Gastroesophageal sphincter (tissue), 4 donors: Measurements from ENCODE around the gene DLL1. TPM values are rescaled to one million over a fixed set of nuclear protein-coding genes. Genes with fewer than 3 reads are reported as not detected.
A peak's percentile ranks its signal among the peaks of the same experiment; 100 is the strongest.

ENCODE experiments used
- ATAC-seq: fragments of 150-250 bp; one replicate; pipeline ENCODE4 v1.9.1; 2016; ENCODE audit warnings: mild to moderate bottlenecking, moderate library complexity
- H3K27ac ChIP-seq, 4 donors: fragments of 200-600 bp; sonication (generic) in 3 of 4; 1 replicate in 3 of 4; 2 replicates in 1 of 4; pipeline ENCODE4 v1.5.1; 2016 to 2019
- H3K27me3 ChIP-seq: fragments of 200-600 bp; sonication (generic); one replicate; pipeline ENCODE4 v1.5.1; 2019
- H3K36me3 ChIP-seq, 2 donors: fragments of 200-600 bp; sonication (generic); one replicate each; pipeline ENCODE4 v1.5.1; 2019; ENCODE audit warnings: control low read depth in 1 of 2
- H3K4me1 ChIP-seq, 3 donors: fragments of 200-600 bp; sonication (generic); 1 replicate in 2 of 3; 2 replicates in 1 of 3; pipeline ENCODE4 v1.5.1; 2016 to 2019; ENCODE audit warnings: control low read depth in 2 of 3
- H3K4me3 ChIP-seq, 2 donors: fragments of 200-600 bp; sonication (generic); one replicate each; pipeline ENCODE4 v1.5.1; 2019; ENCODE audit warnings: mild to moderate bottlenecking in 1 of 2, moderate library complexity in 1 of 2
- H3K9me3 ChIP-seq, 3 donors: fragments of 200-600 bp; sonication (generic); one replicate each; pipeline ENCODE4 v1.5.1; 2017 to 2019; ENCODE audit warnings: control low read depth in 2 of 3
- EP300 ChIP-seq: sonication (generic); formaldehyde crosslinking; IDR thresholded peaks from one replicate; pipeline ENCODE4 v1.6.1; 2017; ENCODE audit warnings: antibody characterized with exemption, mild to moderate bottlenecking
- POLR2A ChIP-seq, 2 donors: fragments of 450-650 bp; IDR thresholded peaks; one replicate each; pipeline ENCODE4 v1.6.1; 2017; ENCODE audit warnings: antibody characterized with exemption in 2 of 2, mild to moderate bottlenecking in 2 of 2, moderate library complexity in 1 of 2
- POLR2AphosphoS5 ChIP-seq: sonication (generic); formaldehyde crosslinking; IDR thresholded peaks from one replicate; pipeline ENCODE4 v1.6.1; 2017; ENCODE audit warnings: antibody characterized with exemption
- WGBS, 2 donors: methylation state at CpG; one replicate each; pipeline ENCODE4 v1.1.5; 2018; ENCODE audit warnings: low coverage in 1 of 2; 5-methylcytosine and 5-hydroxymethylcytosine counted together
- total RNA-seq, 4 donors: library from RNA; depleted of rRNA; stranded (reverse); fragments of >200 nt; gene quantifications; one replicate each; pipeline ENCODE4 v1.1.0, GENCODE V29; 2016
- TF ChIP-seq, protein P1 (sequence below), 4 experiments: fragments of 200-600 bp in 2 of 4; fragments of 450-650 bp in 2 of 4; sonication (generic) in 1 of 4; IDR thresholded peaks; one replicate each; pipeline ENCODE4 v1.5.1; 2017 to 2019; ENCODE audit warnings: antibody characterized with exemption in 4 of 4, mild to moderate bottlenecking in 2 of 4, moderate library complexity in 2 of 4

DLL1 gene
- total RNA-seq, 4 donors from 2014 or later: 5.3 to 11.8 (median 6.5) TPM

GRCh38 chr6:170272341-170273065 lies 18.4 kb downstream of the DLL1 start:
- H3K4me3 ChIP-seq: peak overlapping the region in 1 of 2 donors; percentile 19
- TF ChIP-seq POLR2A (IDR thresholded peaks at IDR 0.05) (no peak), EP300 (no peak), POLR2AphosphoS5 (no peak)
- TF ChIP-seq, protein P1, sequence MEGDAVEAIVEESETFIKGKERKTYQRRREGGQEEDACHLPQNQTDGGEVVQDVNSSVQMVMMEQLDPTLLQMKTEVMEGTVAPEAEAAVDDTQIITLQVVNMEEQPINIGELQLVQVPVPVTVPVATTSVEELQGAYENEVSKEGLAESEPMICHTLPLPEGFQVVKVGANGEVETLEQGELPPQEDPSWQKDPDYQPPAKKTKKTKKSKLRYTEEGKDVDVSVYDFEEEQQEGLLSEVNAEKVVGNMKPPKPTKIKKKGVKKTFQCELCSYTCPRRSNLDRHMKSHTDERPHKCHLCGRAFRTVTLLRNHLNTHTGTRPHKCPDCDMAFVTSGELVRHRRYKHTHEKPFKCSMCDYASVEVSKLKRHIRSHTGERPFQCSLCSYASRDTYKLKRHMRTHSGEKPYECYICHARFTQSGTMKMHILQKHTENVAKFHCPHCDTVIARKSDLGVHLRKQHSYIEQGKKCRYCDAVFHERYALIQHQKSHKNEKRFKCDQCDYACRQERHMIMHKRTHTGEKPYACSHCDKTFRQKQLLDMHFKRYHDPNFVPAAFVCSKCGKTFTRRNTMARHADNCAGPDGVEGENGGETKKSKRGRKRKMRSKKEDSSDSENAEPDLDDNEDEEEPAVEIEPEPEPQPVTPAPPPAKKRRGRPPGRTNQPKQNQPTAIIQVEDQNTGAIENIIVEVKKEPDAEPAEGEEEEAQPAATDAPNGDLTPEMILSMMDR (IDR thresholded peaks at IDR 0.05): no peak
- 85% methylated on average over 7 of the region's 30 CpGs; no CpG with 5 or more reads in 1 of the 2 donors for WGBS, 2 donors

DNA sequence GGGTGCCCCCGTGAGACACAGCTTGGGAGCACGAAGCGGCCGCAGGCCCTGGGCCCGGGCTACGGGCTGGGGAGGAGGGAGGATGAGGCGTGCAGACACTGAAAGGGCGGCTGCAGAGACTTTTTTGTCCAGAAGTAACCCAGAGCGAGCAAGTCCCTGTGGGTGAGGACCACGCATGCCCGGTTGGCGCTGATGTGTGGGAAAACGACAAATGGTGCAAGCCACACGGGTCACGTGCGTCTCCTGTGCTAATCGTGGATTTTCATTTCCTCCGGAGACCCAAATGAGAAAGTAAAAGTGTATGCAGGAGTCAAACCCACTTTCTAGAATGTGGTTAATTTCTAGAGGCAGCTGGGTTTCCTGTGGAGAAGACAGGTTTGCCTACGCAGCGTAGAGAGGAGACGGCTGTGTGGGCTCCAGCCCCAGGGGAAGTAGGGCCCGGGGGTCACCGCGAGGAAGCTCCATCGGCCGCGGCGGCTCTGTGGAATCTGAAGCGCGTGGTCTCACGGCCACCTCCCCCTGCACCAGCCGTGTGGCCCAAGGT lies 19.0 kb downstream of the DLL1 start:
- H3K27me3 ChIP-seq: peaks cover 16% of the 10 kb centered on the region
- H3K4me3 ChIP-seq: peak overlapping the region in 1 of 2 donors; percentile 19

More at GRCh38 chr6:170272341-170273065, 18.4 kb downstream of the DLL1 start:
- no peak for ATAC-seq
- H3K9me3 ChIP-seq: no peaks in the 10 kb centered on the region
- no peak overlapping the region for H3K27ac ChIP-seq
- peaks cover 16% of the 10 kb centered on the region for H3K27me3 ChIP-seq
- H3K4me1 ChIP-seq: peaks cover 0 to 38% (median 14%) of the 10 kb centered on the region in 3 donors
- H3K36me3 ChIP-seq: no peaks in the 10 kb centered on the region

DNA sequence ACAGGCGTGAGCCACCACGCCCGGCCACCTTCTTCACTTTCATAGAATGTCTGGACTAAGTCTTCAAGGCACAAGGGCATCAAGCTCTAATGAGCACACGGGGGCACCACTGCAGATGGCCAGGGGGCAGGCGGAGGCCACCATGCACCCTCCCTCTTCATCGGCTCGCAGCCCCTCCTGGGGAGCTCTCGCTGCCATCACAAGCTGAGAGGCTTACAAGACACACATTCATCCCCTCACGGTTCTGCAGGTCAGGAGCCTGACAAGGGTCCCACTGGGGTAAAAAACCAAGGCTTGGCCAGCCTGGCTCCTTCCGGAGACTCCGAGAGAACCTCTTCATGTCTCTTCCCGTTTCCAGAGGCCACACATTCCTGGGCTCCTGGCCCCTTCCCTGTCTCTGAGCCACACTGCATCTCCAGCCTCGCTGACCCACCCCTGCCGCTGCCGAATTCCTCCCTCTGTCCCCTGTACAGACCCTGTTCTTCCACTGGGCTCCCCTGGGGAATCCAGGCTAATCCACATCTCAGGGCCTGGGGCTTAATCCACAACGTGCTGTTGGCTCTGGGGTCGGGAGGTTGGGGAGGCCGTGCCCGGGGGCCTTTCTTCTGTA lies 19.8 kb downstream of the DLL1 start:
- WGBS, 2 donors: 94% methylated on average over 7 to 8 of the region's 19 CpGs
- ATAC-seq: no peak

More for the DNA sequence above, 19.0 kb downstream of the DLL1 start:
- WGBS, 2 donors: 90 to 96% methylated on average over 10 to 13 of the region's 32 CpGs
- Histone ChIP-seq H3K4me1 (peaks cover 0 to 32% (median 10%) of the 10 kb centered on the region in 3 donors), H3K9me3 (no peaks in the 10 kb centered on the region), H3K27ac (no peak overlapping the region), H3K36me3 (no peaks in the 10 kb centered on the region)
- TF ChIP-seq POLR2A (IDR thresholded peaks at IDR 0.05) (no peak), POLR2AphosphoS5 (no peak), EP300 (no peak)
- TF ChIP-seq, protein P1 (IDR thresholded peaks at IDR 0.05): no peak
- ATAC-seq: peak; percentile 44

GRCh38 chr6:170269846-170270541 lies 20.9 kb downstream of the DLL1 start:
- Histone ChIP-seq H3K27me3 (peaks cover 13% of the 10 kb centered on the region), H3K9me3 (no peaks in the 10 kb centered on the region), H3K36me3 (no peaks in the 10 kb centered on the region), H3K4me1 (peaks cover 0 to 24% (median 5%) of the 10 kb centered on the region in 3 donors), H3K27ac (no peak overlapping the region), H3K4me3 (no peak overlapping the region)
- TF ChIP-seq POLR2AphosphoS5 (no peak), POLR2A (IDR thresholded peaks at IDR 0.05) (no peak), EP300 (no peak)
- TF ChIP-seq, protein P1 (IDR thresholded peaks at IDR 0.05): no peak
- 76 to 85% methylated on average over 14 to 17 of the region's 17 CpGs for WGBS, 2 donors
- ATAC-seq: no peak

More for the DNA sequence above, 19.8 kb downstream of the DLL1 start:
- H3K4me1 ChIP-seq: peaks cover 0 to 26% (median 6%) of the 10 kb centered on the region in 3 donors
- H3K4me3 ChIP-seq: no peak overlapping the region
- no peaks in the 10 kb centered on the region for H3K36me3 ChIP-seq
- H3K9me3 ChIP-seq: no peaks in the 10 kb centered on the region
- peaks cover 16% of the 10 kb centered on the region for H3K27me3 ChIP-seq
- H3K27ac ChIP-seq: no peak overlapping the region
- TF ChIP-seq POLR2A (IDR thresholded peaks at IDR 0.05): no peak
- TF ChIP-seq POLR2AphosphoS5: no peak
- TF ChIP-seq, protein P1 (IDR thresholded peaks at IDR 0.05): no peak
- no peak for TF ChIP-seq EP300
